ENCODE data around the gene INO80C.

DNA sequence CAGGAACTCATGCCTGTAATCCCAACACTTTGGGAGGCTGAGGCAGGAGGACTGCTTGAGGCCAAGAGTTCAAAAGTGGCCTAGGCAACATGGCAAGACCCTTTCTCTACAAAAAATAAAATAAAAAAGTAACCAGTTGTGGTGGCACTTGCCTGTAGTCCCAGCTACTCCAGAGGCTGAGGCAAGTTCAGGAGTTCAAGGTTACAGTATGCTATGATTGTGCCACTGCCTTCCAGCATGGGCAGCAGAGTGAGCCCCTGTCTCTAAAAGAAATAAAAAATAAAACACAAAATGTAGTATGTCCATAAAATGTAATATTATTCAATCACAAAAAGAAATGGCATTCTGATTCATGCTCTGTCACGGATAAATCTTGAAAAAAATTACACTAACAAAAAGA is 11.9 kb downstream of the INO80C start:
- TF ChIP-seq, protein P1, sequence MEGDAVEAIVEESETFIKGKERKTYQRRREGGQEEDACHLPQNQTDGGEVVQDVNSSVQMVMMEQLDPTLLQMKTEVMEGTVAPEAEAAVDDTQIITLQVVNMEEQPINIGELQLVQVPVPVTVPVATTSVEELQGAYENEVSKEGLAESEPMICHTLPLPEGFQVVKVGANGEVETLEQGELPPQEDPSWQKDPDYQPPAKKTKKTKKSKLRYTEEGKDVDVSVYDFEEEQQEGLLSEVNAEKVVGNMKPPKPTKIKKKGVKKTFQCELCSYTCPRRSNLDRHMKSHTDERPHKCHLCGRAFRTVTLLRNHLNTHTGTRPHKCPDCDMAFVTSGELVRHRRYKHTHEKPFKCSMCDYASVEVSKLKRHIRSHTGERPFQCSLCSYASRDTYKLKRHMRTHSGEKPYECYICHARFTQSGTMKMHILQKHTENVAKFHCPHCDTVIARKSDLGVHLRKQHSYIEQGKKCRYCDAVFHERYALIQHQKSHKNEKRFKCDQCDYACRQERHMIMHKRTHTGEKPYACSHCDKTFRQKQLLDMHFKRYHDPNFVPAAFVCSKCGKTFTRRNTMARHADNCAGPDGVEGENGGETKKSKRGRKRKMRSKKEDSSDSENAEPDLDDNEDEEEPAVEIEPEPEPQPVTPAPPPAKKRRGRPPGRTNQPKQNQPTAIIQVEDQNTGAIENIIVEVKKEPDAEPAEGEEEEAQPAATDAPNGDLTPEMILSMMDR (IDR thresholded peaks at IDR 0.05; ENCODE audit: insufficient read depth, low read depth, low read length): no peak
- TF ChIP-seq EZH2 (IDR thresholded peaks at IDR 0.05; ENCODE audit: insufficient read depth, low read length): no peak

Measured in astrocyte (in vitro differentiated cells and primary cell).